Measurements from ENCODE around the gene HRCT1. TPM values are rescaled to one million over a fixed set of nuclear protein-coding genes. Genes with fewer than 3 reads are reported as not detected.
"Not testable (repeated sequence)": the region's sequence is repeated elsewhere in the genome, so short reads cannot be mapped to it uniquely, and the experiment has no call there.

The HRCT1 gene
- total RNA-seq, 1 donor from 2014 or later, result not detected

DNA sequence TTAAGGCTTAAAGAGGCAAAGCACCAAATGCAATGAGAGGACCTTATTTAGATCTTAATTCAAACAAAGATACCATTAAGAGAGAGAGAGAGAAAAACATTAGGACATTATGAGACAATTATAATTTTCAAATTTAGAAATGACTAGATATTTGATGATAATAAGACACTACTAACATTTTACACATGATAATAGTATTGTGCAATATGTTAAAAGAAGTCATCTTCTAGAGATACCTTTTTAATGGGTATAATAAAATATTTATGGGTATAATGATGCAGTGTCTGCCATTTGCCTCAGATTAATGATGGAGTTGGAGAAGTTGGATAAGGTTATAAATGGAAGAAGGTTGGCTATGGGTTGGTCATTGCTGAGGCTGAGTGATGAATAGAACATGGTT lies 24.5 kb downstream of the HRCT1 start:
- no peak overlapping the region for H3K4me3 Mint-ChIP-seq
- H3K27ac Mint-ChIP-seq, result no peak overlapping the region
- TF ChIP-seq, protein P1, sequence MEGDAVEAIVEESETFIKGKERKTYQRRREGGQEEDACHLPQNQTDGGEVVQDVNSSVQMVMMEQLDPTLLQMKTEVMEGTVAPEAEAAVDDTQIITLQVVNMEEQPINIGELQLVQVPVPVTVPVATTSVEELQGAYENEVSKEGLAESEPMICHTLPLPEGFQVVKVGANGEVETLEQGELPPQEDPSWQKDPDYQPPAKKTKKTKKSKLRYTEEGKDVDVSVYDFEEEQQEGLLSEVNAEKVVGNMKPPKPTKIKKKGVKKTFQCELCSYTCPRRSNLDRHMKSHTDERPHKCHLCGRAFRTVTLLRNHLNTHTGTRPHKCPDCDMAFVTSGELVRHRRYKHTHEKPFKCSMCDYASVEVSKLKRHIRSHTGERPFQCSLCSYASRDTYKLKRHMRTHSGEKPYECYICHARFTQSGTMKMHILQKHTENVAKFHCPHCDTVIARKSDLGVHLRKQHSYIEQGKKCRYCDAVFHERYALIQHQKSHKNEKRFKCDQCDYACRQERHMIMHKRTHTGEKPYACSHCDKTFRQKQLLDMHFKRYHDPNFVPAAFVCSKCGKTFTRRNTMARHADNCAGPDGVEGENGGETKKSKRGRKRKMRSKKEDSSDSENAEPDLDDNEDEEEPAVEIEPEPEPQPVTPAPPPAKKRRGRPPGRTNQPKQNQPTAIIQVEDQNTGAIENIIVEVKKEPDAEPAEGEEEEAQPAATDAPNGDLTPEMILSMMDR (conservative IDR thresholded peaks at IDR 0.05), result no peak
- no peaks in the 10 kb centered on the region for H3K4me1 Mint-ChIP-seq (ENCODE audit: unreplicated experiment)
- no peaks in the 10 kb centered on the region for H3K36me3 Mint-ChIP-seq
- peaks cover 40% of the 10 kb centered on the region for H3K27me3 Mint-ChIP-seq
- no peaks in the 10 kb centered on the region for H3K9me3 Mint-ChIP-seq
- DNase-seq (ENCODE audit: extremely low spot score, unreplicated experiment), result no peak

DNA sequence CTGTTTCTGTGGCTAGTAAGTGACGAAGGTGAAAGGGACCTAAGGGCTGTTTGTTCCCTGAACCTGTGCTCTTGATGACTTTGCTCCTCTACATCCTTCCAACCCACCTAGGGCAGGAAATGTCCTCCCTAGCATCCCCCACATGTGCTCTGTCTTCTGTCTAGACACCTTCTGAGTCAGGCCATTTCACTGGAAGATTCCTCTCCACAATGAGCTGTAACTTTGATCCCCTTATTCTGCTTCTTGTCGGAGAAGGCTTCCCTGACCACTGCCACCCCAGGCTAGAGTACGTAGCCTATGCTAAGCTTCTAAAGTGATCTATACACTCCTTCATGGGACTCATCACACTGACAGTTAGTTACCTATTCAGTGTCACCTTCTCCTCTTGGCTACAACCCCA lies 25.0 kb downstream of the HRCT1 start:
- Mint-ChIP-seq H3K4me3 (no peak overlapping the region), H3K27me3 (peaks cover 40% of the 10 kb centered on the region), H3K4me1 (ENCODE audit: unreplicated experiment) (no peaks in the 10 kb centered on the region), H3K9me3 (no peaks in the 10 kb centered on the region), H3K27ac (no peak overlapping the region), H3K36me3 (no peaks in the 10 kb centered on the region)
- DNase-seq (ENCODE audit: extremely low spot score, unreplicated experiment), result no peak
- TF ChIP-seq, protein P1 (conservative IDR thresholded peaks at IDR 0.05), result no peak

DNA sequence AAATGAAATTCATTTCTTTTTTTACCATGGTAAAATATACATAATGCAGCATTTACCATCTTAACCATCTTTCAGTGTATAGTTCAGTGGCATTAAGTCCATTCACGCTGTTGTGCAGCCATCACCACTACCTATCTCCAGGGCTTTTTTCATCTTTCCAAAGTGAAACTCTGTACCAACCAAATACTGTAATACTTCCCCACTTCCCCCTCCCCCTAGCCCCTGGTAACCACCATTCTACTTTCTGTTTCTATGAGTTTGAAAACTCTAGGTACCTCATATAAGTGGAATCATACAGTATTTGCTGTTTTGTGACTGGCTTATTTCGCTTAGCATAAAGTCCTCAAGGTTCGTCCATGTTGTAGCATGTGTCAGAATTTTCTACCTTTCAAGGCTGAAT lies 26.7 kb downstream of the HRCT1 start:
- TF ChIP-seq, protein P1 (conservative IDR thresholded peaks at IDR 0.05), result no peak
- peaks cover 3% of the 10 kb centered on the region for H3K4me1 Mint-ChIP-seq (ENCODE audit: unreplicated experiment)
- peaks cover 33% of the 10 kb centered on the region for H3K27me3 Mint-ChIP-seq
- no peaks in the 10 kb centered on the region for H3K36me3 Mint-ChIP-seq
- DNase-seq (ENCODE audit: extremely low spot score, unreplicated experiment), result no peak
- peaks cover 6% of the 10 kb centered on the region for H3K9me3 Mint-ChIP-seq
- H3K27ac Mint-ChIP-seq, result no peak overlapping the region
- H3K4me3 Mint-ChIP-seq, result no peak overlapping the region

DNA sequence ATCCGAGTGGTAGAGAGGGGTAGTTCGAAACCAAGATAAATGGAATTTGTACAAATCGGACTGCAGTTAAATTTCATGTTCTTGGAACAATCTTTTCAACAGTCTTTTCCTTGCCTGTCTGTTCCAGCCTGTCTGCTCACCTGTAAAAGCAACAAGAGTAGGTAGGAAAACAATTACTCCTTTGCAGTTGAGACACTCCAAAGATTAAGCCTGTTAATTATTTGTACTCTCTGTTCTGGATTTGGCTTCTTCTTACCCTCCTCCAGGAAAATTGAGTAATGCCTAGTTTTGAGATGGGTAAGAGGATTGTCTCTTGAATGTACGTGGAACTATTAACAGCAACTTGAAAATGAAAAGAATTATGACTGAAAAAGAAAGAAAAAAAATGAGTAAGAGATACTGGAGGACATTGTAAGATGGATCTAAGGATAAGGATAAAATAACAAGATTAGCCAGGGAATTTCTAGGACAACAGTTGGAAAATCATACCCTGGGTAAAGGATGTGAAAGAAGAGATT lies 27.6 kb downstream of the HRCT1 start:
- H3K4me1 Mint-ChIP-seq (ENCODE audit: unreplicated experiment), result peaks cover 3% of the 10 kb centered on the region
- TF ChIP-seq, protein P1 (conservative IDR thresholded peaks at IDR 0.05), result no peak
- no peak overlapping the region for H3K4me3 Mint-ChIP-seq
- H3K36me3 Mint-ChIP-seq, result no peaks in the 10 kb centered on the region
- peaks cover 33% of the 10 kb centered on the region for H3K27me3 Mint-ChIP-seq
- H3K27ac Mint-ChIP-seq, result no peak overlapping the region
- peaks cover 6% of the 10 kb centered on the region for H3K9me3 Mint-ChIP-seq
- DNase-seq (ENCODE audit: extremely low spot score, unreplicated experiment), result no peak

DNA sequence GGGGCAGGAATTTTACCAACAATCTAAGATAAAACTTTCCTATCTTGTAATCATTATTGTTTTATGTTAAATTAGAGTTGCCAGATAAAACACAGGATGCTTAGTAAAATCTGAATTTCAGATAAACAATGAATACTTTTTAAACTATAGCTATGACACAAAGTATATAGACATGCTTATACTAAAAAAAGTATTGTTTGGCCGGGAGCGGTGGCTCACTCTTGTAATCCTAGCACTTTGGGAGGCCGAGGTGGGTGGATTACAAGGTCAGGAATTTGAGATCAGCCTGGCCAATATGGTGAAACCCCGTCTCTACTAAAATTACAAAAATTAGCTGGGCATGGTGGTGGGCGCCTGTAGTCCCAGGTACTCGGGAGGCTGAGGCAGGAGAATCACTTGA lies 28.1 kb downstream of the HRCT1 start:
- H3K4me3 Mint-ChIP-seq; H3K36me3 Mint-ChIP-seq; DNase-seq (ENCODE audit: extremely low spot score, unreplicated experiment); H3K27ac Mint-ChIP-seq; H3K4me1 Mint-ChIP-seq (ENCODE audit: unreplicated experiment); H3K9me3 Mint-ChIP-seq: not testable (repeated sequence)
- H3K27me3 Mint-ChIP-seq, result peaks cover 29% of the 10 kb centered on the region

DNA sequence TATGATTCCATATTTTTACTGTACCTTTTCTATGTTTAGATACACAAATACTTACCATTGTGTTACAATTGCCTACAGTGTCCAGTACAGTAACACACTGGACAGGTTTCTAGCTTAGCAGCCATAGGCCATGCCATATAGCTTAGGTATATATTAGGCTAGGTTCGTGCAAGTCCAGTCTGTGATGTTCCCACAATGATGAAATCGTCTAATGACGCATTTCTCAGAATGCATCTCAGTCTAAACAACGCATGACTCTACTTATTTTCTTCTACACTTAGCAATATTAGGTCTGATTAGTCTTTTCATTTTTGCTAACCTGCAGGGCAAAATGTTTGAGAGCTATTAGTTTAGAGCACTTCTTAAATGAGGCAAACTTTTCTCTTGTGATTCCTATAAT lies 29.3 kb downstream of the HRCT1 start:
- Mint-ChIP-seq H3K27ac (no peak overlapping the region), H3K4me3 (no peak overlapping the region), H3K9me3 (peaks cover 6% of the 10 kb centered on the region), H3K4me1 (ENCODE audit: unreplicated experiment) (peaks cover 3% of the 10 kb centered on the region), H3K36me3 (no peaks in the 10 kb centered on the region), H3K27me3 (peaks cover 17% of the 10 kb centered on the region)
- DNase-seq (ENCODE audit: extremely low spot score, unreplicated experiment), result no peak
- TF ChIP-seq, protein P1 (conservative IDR thresholded peaks at IDR 0.05), result no peak

Measured in type B pancreatic cell (in vitro differentiated cells).